IPS-11a (cell line): Measurements from ENCODE around the gene PSTPIP1.

Source experiments
- H3K4me3 ChIP-seq: one replicate; pipeline ENCODE4 v1.5.1; 2013; ENCODE audit warnings: low read depth, low read length, control low read depth

The PSTPIP1 gene

DNA sequence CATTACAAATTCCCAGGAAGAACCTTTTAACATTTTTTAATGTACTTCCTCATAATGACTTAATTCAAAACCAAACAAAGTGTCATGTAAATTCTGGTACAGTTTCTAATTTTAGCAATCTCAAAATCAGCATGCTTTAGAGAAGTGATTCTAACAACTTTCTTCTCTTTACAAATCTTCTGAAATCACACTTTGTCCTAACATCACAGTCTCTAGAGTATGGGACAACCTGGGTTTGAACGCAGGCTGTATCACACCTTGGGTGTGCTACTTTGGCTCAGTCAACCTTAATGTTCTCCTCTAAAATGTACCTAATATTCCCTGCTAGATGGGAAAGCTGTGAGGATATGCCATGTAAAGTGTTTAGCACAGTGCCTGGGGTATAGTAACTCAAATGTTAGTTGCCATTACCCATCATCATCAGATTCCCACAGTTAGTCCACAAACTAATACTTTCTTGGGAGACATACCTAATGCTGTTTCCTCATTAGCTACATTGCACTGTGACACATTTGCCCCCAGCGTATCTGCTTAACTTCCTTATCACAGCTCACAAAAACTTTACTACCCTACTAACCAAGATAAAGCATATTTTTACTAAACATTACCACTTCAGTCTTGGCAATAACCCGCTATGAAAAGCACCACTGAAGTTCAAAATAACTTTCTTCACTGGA, 72.9 kb downstream of the PSTPIP1 start:
- H3K4me3 ChIP-seq, result no peak overlapping the region

DNA sequence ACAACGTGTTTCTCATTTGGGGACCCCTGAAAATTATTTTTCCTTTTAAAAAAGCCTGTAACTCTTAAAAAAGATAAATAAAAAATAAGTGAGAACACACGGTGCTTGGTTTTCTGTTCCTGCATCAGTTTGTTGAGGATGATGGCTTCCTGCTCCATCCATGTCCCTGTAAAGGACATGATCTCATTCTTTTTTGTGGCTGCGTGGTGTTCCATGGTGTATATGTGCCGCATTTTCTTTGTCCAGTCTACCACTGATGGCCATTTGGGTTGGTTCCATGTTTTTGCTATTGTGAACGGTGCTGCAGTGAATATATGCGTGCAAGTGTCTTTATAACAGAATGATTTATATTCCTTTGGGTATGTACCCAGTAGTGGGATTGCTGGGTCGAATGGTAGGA, 73.7 kb downstream of the PSTPIP1 start:
- H3K4me3 ChIP-seq, result no peak overlapping the region

GRCh38 chr15:77069521-77070121, 74.7 kb downstream of the PSTPIP1 start:
- peak overlapping the region; percentile 77 for H3K4me3 ChIP-seq

- H3K4me3 ChIP-seq, result peak overlapping the region; percentile 77
Observed at GRCh38 chr15:77070180-77070494, 75.2 kb downstream of the PSTPIP1 start.

GRCh38 chr15:77070495-77071304, 75.8 kb downstream of the PSTPIP1 start, which contains the start of gene TSPAN3:
Gene TSPAN3 (minus strand): TSS chr15:77071109. CDS start chr15:77070954, 155 bp downstream.
- H3K4me3 ChIP-seq, result peak within 1 kb of the TSS; percentile 77

- no peak overlapping the region for H3K4me3 ChIP-seq
Observed at GRCh38 chr15:77071305-77072223, 76.6 kb downstream of the PSTPIP1 start.

DNA sequence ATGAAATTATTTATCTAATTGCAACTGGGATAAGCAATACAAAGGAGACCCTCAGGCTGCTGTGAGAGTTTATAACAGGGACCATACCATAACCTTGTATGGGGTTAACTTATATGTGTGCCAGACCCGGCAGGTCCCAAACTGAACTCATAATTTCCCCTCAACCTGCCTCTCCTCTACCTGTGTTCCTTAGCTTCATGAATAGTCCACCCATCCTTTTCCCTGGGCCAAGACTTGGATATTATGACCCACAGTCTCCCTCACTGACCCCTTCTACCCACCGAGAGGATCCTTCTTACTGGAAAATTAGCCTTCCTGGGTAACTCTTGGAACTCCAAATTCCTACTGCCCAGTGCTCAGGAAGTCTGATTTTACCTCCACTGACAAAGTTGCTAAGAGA, 79.4 kb downstream of the PSTPIP1 start:
- H3K4me3 ChIP-seq, result no peak overlapping the region

DNA sequence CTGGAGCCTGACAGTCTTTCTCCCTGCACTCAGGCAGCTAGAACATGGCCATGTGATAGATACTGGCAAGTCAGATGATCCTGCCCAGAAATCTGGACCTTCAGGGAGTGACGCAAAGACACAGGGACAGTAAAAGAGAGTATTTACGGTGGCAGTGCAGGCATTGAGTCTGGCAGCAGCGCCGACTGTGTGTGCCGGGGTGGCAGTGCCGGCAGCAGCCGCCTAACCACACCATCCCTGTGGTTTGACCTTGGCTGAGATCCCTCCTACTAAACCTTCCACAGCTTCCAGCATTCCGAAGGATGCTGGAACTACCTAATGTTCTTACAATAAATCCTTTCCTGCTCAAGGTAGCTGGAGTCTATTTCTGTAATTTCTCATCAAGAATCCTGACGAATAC, 80.6 kb downstream of the PSTPIP1 start:
- no peak overlapping the region for H3K4me3 ChIP-seq

DNA sequence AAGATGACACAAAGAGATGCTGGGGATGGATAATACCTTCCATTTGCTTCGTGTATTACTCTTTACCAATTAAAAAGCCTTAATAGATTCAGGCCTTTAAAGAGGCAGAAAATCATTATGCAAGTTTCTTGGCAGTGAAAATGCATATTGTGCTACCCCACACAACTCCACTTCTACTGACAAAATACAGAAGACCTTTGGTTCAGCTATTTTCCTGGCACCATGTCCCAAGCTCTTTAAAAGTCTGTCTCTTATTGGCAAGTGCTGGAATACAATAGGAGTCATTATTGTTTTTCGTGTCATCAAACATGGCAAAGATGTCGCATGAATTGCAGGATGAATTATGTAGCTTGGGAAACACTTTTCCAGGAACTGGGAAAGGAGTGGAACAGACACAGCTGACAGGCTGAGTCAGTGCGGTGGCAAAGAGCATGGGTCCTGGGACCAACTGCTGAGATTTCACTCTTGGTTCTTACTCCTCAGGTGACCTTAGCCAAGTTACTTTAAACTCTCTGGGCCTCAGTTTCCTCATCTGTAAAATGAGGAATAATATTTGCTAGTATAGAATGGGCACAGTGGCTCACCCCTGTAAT, 81.5 kb downstream of the PSTPIP1 start:
- H3K4me3 ChIP-seq, result no peak overlapping the region

- H3K4me3 ChIP-seq, result no peak overlapping the region
Observed at GRCh38 chr15:77081971-77082370, 87.0 kb downstream of the PSTPIP1 start.

GRCh38 chr15:77083381-77084160, 88.6 kb downstream of the PSTPIP1 start:
- H3K4me3 ChIP-seq, result no peak overlapping the region

DNA sequence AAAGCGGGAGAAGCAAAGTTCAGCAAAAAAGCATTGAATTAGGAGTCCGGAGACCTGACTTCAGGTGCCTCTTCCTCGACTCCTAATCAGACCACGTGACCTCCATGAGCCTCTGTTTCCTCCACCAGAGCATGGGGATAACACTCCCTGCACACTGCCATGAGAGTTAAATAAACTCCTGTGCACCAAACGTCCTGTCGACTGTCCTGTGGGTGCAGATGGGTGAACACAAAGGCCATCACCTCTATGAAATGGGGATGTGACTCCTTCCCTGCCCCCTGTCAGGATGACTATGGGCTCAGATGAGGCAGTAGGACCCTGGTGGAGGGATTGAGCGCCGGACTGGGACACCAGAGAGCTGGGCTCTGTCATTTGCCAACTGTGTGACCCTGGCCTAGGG, 89.5 kb downstream of the PSTPIP1 start:
- no peak overlapping the region for H3K4me3 ChIP-seq

DNA sequence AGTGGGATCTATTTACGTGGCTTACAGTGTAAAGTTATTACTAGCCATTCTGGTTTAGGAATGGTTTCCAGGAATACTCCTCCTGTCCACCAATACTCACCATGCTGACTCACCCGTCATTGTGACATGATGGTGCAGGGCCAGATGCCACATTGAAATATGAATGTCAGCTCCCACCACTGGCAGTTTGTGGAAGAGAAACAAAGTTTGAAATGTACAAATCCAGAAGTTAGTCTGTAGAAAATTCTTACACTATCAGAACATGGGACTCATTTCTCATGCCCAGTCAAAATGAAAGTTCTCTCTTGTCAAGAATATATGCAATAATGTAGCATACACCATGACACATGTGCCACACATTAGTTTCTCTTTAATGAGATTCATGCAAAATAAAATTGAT, 90.4 kb downstream of the PSTPIP1 start:
- no peak overlapping the region for H3K4me3 ChIP-seq
